Renal pelvis (tissue), 4 donors: ENCODE results near the gene CEP20. TPM values are rescaled to one million over a fixed set of nuclear protein-coding genes. Genes with fewer than 3 reads are reported as not detected.

ENCODE experiments used
- DNase-seq: peaks from one replicate; pipeline ENCODE4 v3.0.0-alpha.2; 2013
- polyA plus RNA-seq, 3 donors: library from polyadenylated mRNA; unstranded; fragments of 120-200 nt; gene quantifications; one replicate each; pipeline ENCODE4 v1.2.1, GENCODE V29; 2013; ENCODE audit not compliant: insufficient read length in 3 of 3

The CEP20 gene
- polyA plus RNA-seq, 3 donors = 31.9 to 38.9 (median 38.6) TPM

DNA sequence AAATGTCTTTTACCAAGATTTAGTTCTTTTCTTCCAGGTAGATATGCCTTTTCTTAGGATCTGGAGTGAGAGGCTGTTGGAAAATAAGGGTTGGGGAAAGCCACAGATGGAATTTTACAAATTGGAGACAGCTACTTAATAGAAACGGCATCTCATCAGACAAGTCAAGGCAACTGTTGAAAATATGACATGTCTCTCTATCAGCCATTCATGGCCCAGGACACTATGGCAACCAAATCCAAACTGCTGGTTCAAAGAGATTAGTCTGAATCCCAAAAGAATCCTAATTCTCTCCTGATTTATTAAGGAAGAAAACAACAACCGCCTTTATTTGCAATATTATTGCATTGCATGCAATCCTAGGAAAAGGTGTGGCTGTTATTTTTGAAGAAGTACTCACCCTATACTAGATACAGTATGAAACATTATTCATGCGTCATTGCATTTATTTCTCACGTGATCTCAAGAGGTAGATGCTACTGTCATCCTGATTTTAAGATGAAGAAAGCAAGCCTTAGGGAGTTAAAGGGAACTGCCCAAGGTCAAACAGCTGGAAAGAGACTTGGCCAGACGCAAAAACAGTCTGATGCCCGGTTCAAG lies 12.6 kb upstream of the CEP20 start:
- no peak for DNase-seq

DNA sequence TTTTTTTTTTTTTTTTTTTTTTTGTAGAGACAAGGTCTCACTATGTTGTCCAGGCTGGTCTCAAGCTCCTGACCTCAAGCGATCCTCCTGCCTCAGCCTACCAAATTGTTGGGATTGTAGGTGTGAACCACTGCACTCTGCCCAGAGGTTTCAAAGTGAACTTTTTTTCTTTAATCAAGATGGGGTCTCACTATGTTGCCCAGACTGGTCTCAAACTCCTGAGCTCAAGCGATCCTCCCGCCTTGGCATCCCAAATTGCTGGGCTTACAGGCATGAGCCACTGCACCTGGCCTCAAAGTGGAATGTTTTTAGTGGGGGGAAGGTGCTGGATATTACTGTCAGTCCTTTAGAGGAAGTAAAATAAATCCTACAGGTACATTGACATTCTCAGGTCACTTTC lies 12.0 kb upstream of the CEP20 start:
- no peak for DNase-seq

GRCh38 chr16:15899538-15900100 lies 11.2 kb upstream of the CEP20 start:
- DNase-seq = no peak

GRCh38 chr16:15898654-15899053 lies 10.3 kb upstream of the CEP20 start:
- no peak for DNase-seq

DNA sequence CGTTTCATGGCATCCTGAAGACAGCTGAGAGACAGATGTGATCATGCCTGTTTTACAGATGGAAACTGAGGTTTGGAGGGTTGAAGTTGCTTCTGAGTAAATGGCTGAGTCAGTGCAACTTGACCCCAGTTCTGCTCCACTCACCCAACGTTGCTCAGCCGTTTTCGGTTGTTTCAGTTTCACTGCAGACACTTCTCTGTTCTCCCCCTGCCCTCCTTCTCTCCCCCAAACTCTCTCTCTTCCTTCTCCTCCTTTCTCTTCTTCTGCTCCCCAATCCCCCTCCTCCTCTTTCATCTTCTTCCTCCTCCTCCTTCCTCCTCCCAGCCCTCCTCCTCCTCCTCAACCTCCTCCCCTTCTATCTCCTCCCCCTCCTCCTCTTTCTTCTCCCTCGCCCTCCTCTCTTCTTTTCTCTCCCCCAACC lies 9.4 kb upstream of the CEP20 start:
- DNase-seq = no peak

GRCh38 chr16:15897121-15897780 lies 8.8 kb upstream of the CEP20 start:
- no peak for DNase-seq

DNA sequence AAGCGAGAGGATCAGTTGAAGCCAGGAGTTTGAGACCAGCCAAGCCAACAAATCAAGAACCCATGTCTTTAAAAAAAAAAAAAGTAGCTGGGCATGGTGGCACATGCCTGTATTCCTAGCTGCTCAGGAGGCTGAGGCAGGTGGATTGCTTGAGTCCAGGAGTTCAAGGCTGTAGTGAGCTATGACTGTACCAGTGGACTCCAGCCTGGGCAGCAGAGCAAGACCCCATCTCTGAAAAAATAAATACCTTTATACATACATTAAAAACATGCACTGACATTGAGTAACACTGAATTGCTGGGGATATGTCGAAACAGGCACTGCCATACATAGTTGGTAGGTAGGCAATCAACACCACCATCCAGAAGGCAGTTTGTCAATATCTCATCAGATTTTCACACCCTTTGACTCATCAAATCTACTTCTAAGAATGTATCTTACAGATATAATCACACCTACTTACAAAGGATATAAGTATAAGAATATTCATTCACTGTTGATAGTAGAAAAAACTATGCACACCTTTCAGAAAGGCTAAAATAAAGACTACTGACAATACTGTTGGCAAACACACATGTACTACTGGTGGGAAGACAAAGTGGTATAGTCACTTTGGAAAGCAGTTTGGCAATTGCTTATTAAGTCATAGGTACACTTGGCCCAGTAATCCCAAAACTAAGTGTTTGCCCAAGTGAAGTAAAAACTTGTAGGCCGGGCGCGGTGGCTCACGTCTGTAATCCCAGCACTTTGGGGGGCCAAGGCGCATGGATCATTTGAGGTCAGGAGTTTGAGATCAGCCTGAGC lies 6.4 kb upstream of the CEP20 start:
- no peak for DNase-seq

GRCh38 chr16:15891508-15891907 lies 3.1 kb upstream of the CEP20 start:
- no peak for DNase-seq

- DNase-seq = no peak
Observed at GRCh38 chr16:15887283-15887682, 1.1 kb downstream of the CEP20 start.

GRCh38 chr16:15886078-15886477 lies 2.3 kb downstream of the CEP20 start:
- DNase-seq = no peak

- no peak for DNase-seq
Observed at GRCh38 chr16:15885560-15886001, 2.8 kb downstream of the CEP20 start.

- DNase-seq = no peak
Observed at GRCh38 chr16:15882563-15882962, 5.8 kb downstream of the CEP20 start.

- no peak for DNase-seq
Observed at GRCh38 chr16:15881794-15882379, 6.5 kb downstream of the CEP20 start.

GRCh38 chr16:15880434-15881308 lies 7.7 kb downstream of the CEP20 start:
- no peak for DNase-seq

- no peak for DNase-seq
Observed at GRCh38 chr16:15879255-15879811, 9.1 kb downstream of the CEP20 start.

DNA sequence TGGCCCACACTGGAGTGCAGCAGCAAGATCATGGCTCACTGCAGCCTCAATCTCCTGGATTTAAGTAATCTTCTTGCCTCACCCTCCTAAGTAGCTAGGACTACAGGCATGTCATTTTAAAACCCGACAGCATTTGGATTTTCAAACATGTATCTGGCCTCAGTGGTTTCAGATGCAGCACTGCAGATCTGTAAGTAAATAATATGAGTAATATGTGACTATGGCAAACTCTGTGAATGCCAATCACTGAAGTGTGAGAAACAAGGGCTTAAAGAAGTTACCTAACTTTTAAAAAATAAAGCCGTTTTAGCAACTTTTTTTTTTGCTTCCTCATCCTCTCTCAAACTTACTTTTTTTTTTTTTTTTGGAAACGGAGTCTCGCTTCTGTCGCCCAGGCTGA lies 11.9 kb downstream of the CEP20 start:
- no peak for DNase-seq

- peak; percentile 21 for DNase-seq
Observed at GRCh38 chr16:15874745-15875314, 13.6 kb downstream of the CEP20 start.

GRCh38 chr16:15873737-15874136 lies 14.7 kb downstream of the CEP20 start:
- DNase-seq = no peak

DNA sequence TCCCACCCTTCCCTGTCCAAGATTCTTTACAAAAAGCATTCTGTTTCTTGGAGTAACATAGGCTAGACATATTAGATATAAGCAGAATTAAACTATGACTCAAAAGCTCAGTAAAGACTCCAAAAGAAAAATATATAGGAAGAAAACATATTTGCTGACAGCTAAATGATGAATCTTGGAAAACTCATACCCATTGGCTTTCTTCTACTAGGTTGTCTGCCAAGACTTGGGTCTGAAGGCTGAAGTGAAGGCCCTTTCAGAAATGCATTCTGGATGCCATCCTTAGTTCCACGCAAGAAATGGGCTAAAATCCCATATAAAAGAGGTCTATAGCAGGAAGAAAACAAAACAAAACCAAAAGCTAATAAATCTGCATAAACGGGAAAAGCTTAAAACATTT lies 15.1 kb downstream of the CEP20 start:
- no peak for DNase-seq

GRCh38 chr16:15870011-15870410 lies 18.4 kb downstream of the CEP20 start:
- no peak for DNase-seq

DNA sequence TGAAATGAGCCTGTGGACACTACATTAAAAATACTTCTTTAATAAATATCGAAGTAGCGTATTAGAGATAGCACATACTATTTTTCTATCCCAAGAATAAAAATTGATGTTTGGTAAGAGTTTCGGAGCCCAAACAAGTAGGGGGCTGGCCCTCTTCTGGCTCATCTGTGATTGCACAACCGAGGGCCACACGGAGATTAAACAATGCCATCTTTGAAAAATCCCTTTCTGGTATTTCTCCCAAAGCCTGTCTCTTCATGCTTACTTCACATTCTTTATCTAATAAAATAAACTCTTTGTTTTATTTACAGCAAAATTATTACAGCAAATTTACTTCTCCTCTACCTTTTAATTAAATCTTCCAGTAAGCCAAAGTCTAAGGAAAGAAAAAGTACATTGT lies 22.0 kb downstream of the CEP20 start:
- no peak for DNase-seq
